Erythroblast (primary cell): ENCODE data around the gene HS3ST6.
"Not testable (repeated sequence)": the region's sequence is repeated elsewhere in the genome, so short reads cannot be mapped to it uniquely, and the experiment has no call there.

ENCODE experiments used
- GATA1 ChIP-seq: IDR thresholded peaks from 2 replicates; pipeline ENCODE4 v1.6.1; 2011; ENCODE audit warnings: low read depth, mild to moderate bottlenecking, control low read depth, low read length, moderate library complexity
- POLR2A ChIP-seq: IDR thresholded peaks from 2 replicates; pipeline ENCODE4 v1.6.1; 2011; ENCODE audit warnings: mild to moderate bottlenecking, low read length

- TF ChIP-seq POLR2A, GATA1: not testable (repeated sequence)
Measured at GRCh38 chr16:1957434-1958142, 39.4 kb upstream of the HS3ST6 start.
